ENCODE measurements around the gene RNF182.

DNA sequence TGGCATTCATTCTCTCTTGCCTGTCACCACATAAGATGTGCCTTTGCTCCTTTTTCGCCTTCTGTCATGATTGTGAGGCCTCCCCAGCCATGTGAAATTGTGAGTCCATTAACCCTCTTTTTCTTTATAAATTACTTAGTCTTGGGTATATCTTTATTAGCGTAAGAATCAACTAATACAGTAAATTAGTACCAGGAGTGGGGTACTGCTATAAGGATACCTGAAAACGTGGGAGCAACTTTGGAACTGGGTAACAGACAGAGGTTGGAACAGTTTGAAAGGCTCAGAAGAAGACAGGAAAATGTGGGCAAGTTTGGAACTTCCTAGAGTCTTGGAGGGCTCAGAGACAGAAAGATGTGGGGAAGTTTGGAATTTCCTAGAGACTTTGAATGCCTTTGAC, 46.6 kb downstream of the RNF182 start:
- TF ChIP-seq, protein P1, sequence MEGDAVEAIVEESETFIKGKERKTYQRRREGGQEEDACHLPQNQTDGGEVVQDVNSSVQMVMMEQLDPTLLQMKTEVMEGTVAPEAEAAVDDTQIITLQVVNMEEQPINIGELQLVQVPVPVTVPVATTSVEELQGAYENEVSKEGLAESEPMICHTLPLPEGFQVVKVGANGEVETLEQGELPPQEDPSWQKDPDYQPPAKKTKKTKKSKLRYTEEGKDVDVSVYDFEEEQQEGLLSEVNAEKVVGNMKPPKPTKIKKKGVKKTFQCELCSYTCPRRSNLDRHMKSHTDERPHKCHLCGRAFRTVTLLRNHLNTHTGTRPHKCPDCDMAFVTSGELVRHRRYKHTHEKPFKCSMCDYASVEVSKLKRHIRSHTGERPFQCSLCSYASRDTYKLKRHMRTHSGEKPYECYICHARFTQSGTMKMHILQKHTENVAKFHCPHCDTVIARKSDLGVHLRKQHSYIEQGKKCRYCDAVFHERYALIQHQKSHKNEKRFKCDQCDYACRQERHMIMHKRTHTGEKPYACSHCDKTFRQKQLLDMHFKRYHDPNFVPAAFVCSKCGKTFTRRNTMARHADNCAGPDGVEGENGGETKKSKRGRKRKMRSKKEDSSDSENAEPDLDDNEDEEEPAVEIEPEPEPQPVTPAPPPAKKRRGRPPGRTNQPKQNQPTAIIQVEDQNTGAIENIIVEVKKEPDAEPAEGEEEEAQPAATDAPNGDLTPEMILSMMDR (conservative IDR thresholded peaks at IDR 0.05): no peak
- TF ChIP-seq ZFX (IDR thresholded peaks at IDR 0.05): no peak

Measured in C4-2B (cell line).